Fibroblast of lung (primary cell): ENCODE measurements around the gene PUS10.

Experiments
- CTCF ChIP-seq, 2 donors: IDR thresholded peaks in 1 of 2; conservative IDR thresholded peaks in 1 of 2; 1 replicate in 1 of 2; 2 replicates in 1 of 2; pipeline ENCODE4 v1.5.1; 2011 to 2012; ENCODE audit warnings: low read length in 2 of 2, control low read depth in 1 of 2, inconsistent platforms in 1 of 2, low read depth in 1 of 2, mild to moderate bottlenecking in 1 of 2
- EZH2 ChIP-seq: IDR thresholded peaks from 2 replicates; pipeline ENCODE4 v1.5.1; 2012; ENCODE audit warnings: low read length, control low read depth, mild to moderate bottlenecking; ENCODE audit errors: missing control alignments

GRCh38 chr2:60958800-60959199 lies 59.3 kb downstream of the PUS10 start:
- TF ChIP-seq CTCF (conservative IDR thresholded peaks at IDR 0.05 in 1 of 2, IDR thresholded peaks at IDR 0.05 in 1 of 2; ENCODE audit: low read depth in 1 of 2, low read length in 2 of 2), result no peak
- no peak for TF ChIP-seq EZH2
